ENCODE measurements around the gene TMEM237. TPM values are rescaled to one million over a fixed set of nuclear protein-coding genes. Genes with fewer than 3 reads are reported as not detected.

Gene TMEM237
- total and polyA plus RNA-seq, 12 donors: 12.3 to 109 (median 33.6) TPM

GRCh38 chr2:201654616-201655384 lies 11.5 kb upstream of the TMEM237 start:
- WGBS, 4 donors: 72 to 87% (median 78%) methylated on average over 5 of the region's 5 CpGs
- intact Hi-C loops (cut with DNase I): no loop called here
- peak overlapping the region in 1 of 5 donors; percentile 42 for H3K27ac ChIP-seq

GRCh38 chr2:201653221-201653620 lies 9.9 kb upstream of the TMEM237 start:
- no peaks in the 10 kb centered on the region for H3K27me3 ChIP-seq
- intact Hi-C loops (cut with DNase I): no loop called here
- no peak for DNase-seq
- WGBS, 4 donors: 80 to 91% (median 90%) methylated on average over 6 of the region's 6 CpGs
- no peak overlapping the region for H3K4me3 ChIP-seq
- no peak for TF ChIP-seq POLR2A (IDR thresholded peaks at IDR 0.05)
- TF ChIP-seq CTCF (IDR thresholded peaks at IDR 0.05): no peak
- H3K27ac ChIP-seq: peak overlapping the region in 2 of 5 donors; percentile 35 to 51
- no peaks in the 10 kb centered on the region for H3K9me3 ChIP-seq (replicated peaks in 1 of 3)
- H3K36me3 ChIP-seq (replicated peaks in 1 of 2): no peaks in the 10 kb centered on the region
- H3K4me1 ChIP-seq (replicated peaks in 1 of 2): peaks cover 2 to 6% of the 10 kb centered on the region in 2 donors

More at GRCh38 chr2:201654616-201655384, 11.5 kb upstream of the TMEM237 start:
- Histone ChIP-seq H3K4me3 (no peak overlapping the region), H3K36me3 (replicated peaks in 1 of 2) (no peaks in the 10 kb centered on the region), H3K4me1 (replicated peaks in 1 of 2) (peaks cover 2 to 6% of the 10 kb centered on the region in 2 donors), H3K9me3 (replicated peaks in 1 of 3) (no peaks in the 10 kb centered on the region), H3K27me3 (no peaks in the 10 kb centered on the region)
- DNase-seq: no peak
- TF ChIP-seq CTCF (IDR thresholded peaks at IDR 0.05) (no peak), POLR2A (IDR thresholded peaks at IDR 0.05) (no peak)

- no peaks in the 10 kb centered on the region for H3K36me3 ChIP-seq (replicated peaks in 1 of 2)
- TF ChIP-seq CTCF (IDR thresholded peaks at IDR 0.05) (no peak), POLR2A (IDR thresholded peaks at IDR 0.05) (no peak)
- H3K9me3 ChIP-seq (replicated peaks in 1 of 3): no peaks in the 10 kb centered on the region
- no peaks in the 10 kb centered on the region for H3K27me3 ChIP-seq
- no peak for DNase-seq
- 94 to 95% (median 94%) methylated on average over 2 of the region's 2 CpGs for WGBS, 4 donors
- intact Hi-C loops (cut with DNase I): loop anchor here in 1 of 2 donors (10.0 kb wide), 1 partner anchor 175 kb away; no protein-coding TSS in a partner anchor
- no peak overlapping the region for H3K4me3 ChIP-seq
- H3K27ac ChIP-seq: no peak overlapping the region
- H3K4me1 ChIP-seq (replicated peaks in 1 of 2): peaks cover 4 to 5% of the 10 kb centered on the region in 2 donors
These were observed 6.1 kb upstream of the TMEM237 start for GRCh38 chr2:201649442-201649841.

GRCh38 chr2:201647431-201647830 lies 4.1 kb upstream of the TMEM237 start:
- peaks cover 8 to 15% of the 10 kb centered on the region in 2 donors for H3K4me1 ChIP-seq (replicated peaks in 1 of 2)
- 49 to 63% (median 59%) methylated on average over 5 of the region's 5 CpGs for WGBS, 4 donors
- no peaks in the 10 kb centered on the region for H3K27me3 ChIP-seq
- no peak for TF ChIP-seq CTCF (IDR thresholded peaks at IDR 0.05)
- no peak for TF ChIP-seq POLR2A (IDR thresholded peaks at IDR 0.05)
- H3K27ac ChIP-seq: peak overlapping the region in 4 of 5 donors; percentile 4 to 51 (median 24)
- DNase-seq: peak in 6 of 7 donors; percentile 30 to 77 (median 62)
- intact Hi-C loops (cut with DNase I): loop anchor here in 1 of 2 donors (10.0 kb wide), 1 partner anchor 173 kb away; no protein-coding TSS in a partner anchor
- H3K9me3 ChIP-seq (replicated peaks in 1 of 3): no peaks in the 10 kb centered on the region
- H3K4me3 ChIP-seq: no peak overlapping the region
- no peaks in the 10 kb centered on the region for H3K36me3 ChIP-seq (replicated peaks in 1 of 2)
